ENCODE results near the gene DCC. TPM values are rescaled to one million over a fixed set of nuclear protein-coding genes. Genes with fewer than 3 reads are reported as not detected.

DCC gene
- total and polyA plus RNA-seq, 2 of the 8 experiments (the other 6 are each of a cell fraction or from before 2014, with no cell fraction given), result 0.14 to 1.4 TPM

GRCh38 chr18:52914148-52914547 lies 574.2 kb downstream of the DCC start:
- H4K20me1 ChIP-seq (replicated peaks in 1 of 2; ENCODE audit: control insufficient read depth in 1 of 2, insufficient read depth in 2 of 2, low read length in 2 of 2), result no peaks in the 10 kb centered on the region
- H3K18ac ChIP-seq (ENCODE audit: extremely low read depth, low read length), result no peak overlapping the region
- H4K5ac ChIP-seq (ENCODE audit: insufficient read length, low read depth, low read length), result no peak overlapping the region
- H3K4me2 ChIP-seq (ENCODE audit: insufficient read depth in 1 of 2, low read depth in 2 of 2, low read length in 2 of 2), result no peak overlapping the region
- H3K27ac ChIP-seq (ENCODE audit: low read depth, low read length), result no peak overlapping the region
- H2AK5ac ChIP-seq (ENCODE audit: low read depth, low read length), result no peak overlapping the region
- ChIA-PET CTCF (ENCODE audit: partially characterized antibody) (interaction anchor here (0.6 kb wide), 1 partner anchor 78 kb away, joined by 3 read pairs; no protein-coding TSS in a partner anchor), POLR2A (ENCODE audit: partially characterized antibody) (no interaction called here)
- no peaks in the 10 kb centered on the region for H3K36me3 ChIP-seq (ENCODE audit: control insufficient read depth in 2 of 4, insufficient read depth in 4 of 4, low read length in 3 of 4)
- no peak overlapping the region for H2BK20ac ChIP-seq (ENCODE audit: low read length)
- no peak overlapping the region for H4K91ac ChIP-seq (replicated peaks; ENCODE audit: insufficient read length, low read length)
- no peaks in the 10 kb centered on the region for H3K4me1 ChIP-seq (replicated peaks in 1 of 4; ENCODE audit: control insufficient read depth in 3 of 4, insufficient read depth in 4 of 4, low read length in 3 of 4)
- H3K14ac ChIP-seq (ENCODE audit: insufficient read length), result no peak overlapping the region
- 94% methylated on average over 3 of the region's 3 CpGs; no CpG with 5 or more reads in 1 of the 2 experiments for WGBS, 2 experiments (ENCODE audit: extremely low coverage in 1 of 2, insufficient coverage in 1 of 2, insufficient read length in 1 of 2, insufficient replicate concordance in 2 of 2, low coverage in 1 of 2, low lambda C conversion rate in 2 of 2, missing lambda C conversion rate in 1 of 2)
- no peak overlapping the region for H2BK5ac ChIP-seq (ENCODE audit: low read depth, low read length)
- H3K27me3 ChIP-seq (replicated peaks in 1 of 4; ENCODE audit: control insufficient read depth in 3 of 4, extremely low read depth in 1 of 4, insufficient read depth in 3 of 4, low read length in 3 of 4), result no peaks in the 10 kb centered on the region
- H3K23ac ChIP-seq (ENCODE audit: insufficient read length), result no peak overlapping the region
- FAIRE-seq, result no peak
- no peak overlapping the region for H2BK15ac ChIP-seq (ENCODE audit: low read length)
- H2BK12ac ChIP-seq (ENCODE audit: low read depth, low read length), result no peak overlapping the region
- H2BK120ac ChIP-seq (replicated peaks; ENCODE audit: low read depth, low read length), result no peak overlapping the region
- no peak overlapping the region for H3K4me3 ChIP-seq (ENCODE audit: extremely low read depth in 1 of 4, insufficient read depth in 2 of 4, low read depth in 3 of 4, low read length in 4 of 4)
- TF ChIP-seq RNF2 (IDR thresholded peaks at IDR 0.05; ENCODE audit: borderline replicate concordance, low read depth, low read length, missing control alignments, poor library complexity, severe bottlenecking) (no peak), POLR2AphosphoS5 (IDR thresholded peaks at IDR 0.05; ENCODE audit: low read depth, low read length) (no peak), TAF7 (optimal IDR thresholded peaks at IDR 0.05; ENCODE audit: borderline replicate concordance, low read depth, low read length) (no peak), GABPA (IDR thresholded peaks at IDR 0.05; ENCODE audit: borderline replicate concordance, insufficient read depth, low read length) (no peak), MAFK (IDR thresholded peaks at IDR 0.05; ENCODE audit: low read depth, low read length) (no peak), SAP30 (IDR thresholded peaks at IDR 0.05; ENCODE audit: insufficient read depth, insufficient replicate concordance, low read length) (no peak), EGR1 (IDR thresholded peaks at IDR 0.05; ENCODE audit: borderline replicate concordance, low read depth, low read length) (no peak), POLR2A (IDR thresholded peaks at IDR 0.05; ENCODE audit: control extremely low read depth in 1 of 2, low read depth in 2 of 2, low read length in 2 of 2) (no peak), TEAD4 (IDR thresholded peaks at IDR 0.05; ENCODE audit: low read depth, low read length) (no peak)
- no peaks in the 10 kb centered on the region for H3K9me3 ChIP-seq (ENCODE audit: insufficient read depth in 2 of 2, low read depth in 1 of 2, low read length in 1 of 2)
- H3K79me2 ChIP-seq (ENCODE audit: control insufficient read depth in 1 of 2, insufficient read depth in 2 of 2, low read length in 2 of 2), result no peaks in the 10 kb centered on the region
- H3K79me1 ChIP-seq (ENCODE audit: low read depth, low read length), result no peaks in the 10 kb centered on the region
- H3K4ac ChIP-seq (replicated peaks; ENCODE audit: insufficient read length, low read depth, low read length), result no peak overlapping the region
- no peak for DNase-seq (ENCODE audit: low read depth in 1 of 2, low spot score in 2 of 2)
- no peak overlapping the region for H4K8ac ChIP-seq (ENCODE audit: extremely low read depth, insufficient read depth, low read length)
- H3K23me2 ChIP-seq (ENCODE audit: low read depth, low read length), result no peaks in the 10 kb centered on the region
- no peak overlapping the region for H3K56ac ChIP-seq (replicated peaks; ENCODE audit: insufficient read length, low read depth, low read length)
- H2AFZ ChIP-seq (ENCODE audit: low read length), result no peak overlapping the region
- no peak overlapping the region for H3K9ac ChIP-seq (replicated peaks in 1 of 4; ENCODE audit: extremely low read depth in 1 of 4, low read depth in 3 of 4, low read length in 3 of 4)

Data from H1 (cell line).